ENCODE results near the gene CHRNA4.

GRCh38 chr20:63315240-63315689, 45.9 kb downstream of the CHRNA4 start:
- TF ChIP-seq ZMYM3 (CRISPR knock-in tag; IDR thresholded peaks at IDR 0.05) (no peak), SP1 (IDR thresholded peaks at IDR 0.05) (no peak), SP1 (CRISPR knock-in tag; IDR thresholded peaks at IDR 0.05) (no peak), HOXA3 (CRISPR knock-in tag; IDR thresholded peaks at IDR 0.05) (no peak), ELF1 (CRISPR knock-in tag; IDR thresholded peaks at IDR 0.05) (no peak), CC2D1A (CRISPR knock-in tag; IDR thresholded peaks at IDR 0.05) (no peak), REPIN1 (CRISPR knock-in tag; IDR thresholded peaks at IDR 0.05; ENCODE audit: borderline replicate concordance, low read depth) (no peak), CTCF (CRISPR knock-in tag; IDR thresholded peaks at IDR 0.05) (no peak), DPF2 (CRISPR knock-in tag; IDR thresholded peaks at IDR 0.05; ENCODE audit: borderline replicate concordance, low read depth) (no peak), MEF2D (CRISPR knock-in tag; IDR thresholded peaks at IDR 0.05) (no peak), ZNF639 (CRISPR knock-in tag; conservative IDR thresholded peaks at IDR 0.05) (no peak), RFX5 (IDR thresholded peaks at IDR 0.05; ENCODE audit: low read depth, low read length) (no peak)
